CD4-positive, alpha-beta T cell (primary cell): ENCODE results near the gene WDR46. TPM values are rescaled to one million over a fixed set of nuclear protein-coding genes. Genes with fewer than 3 reads are reported as not detected.
A peak's percentile ranks its signal among the peaks of the same experiment; 100 is the strongest.

Source experiments
- ATAC-seq: fragments of 200-7000 bp; cut with Tn5 transposase; one replicate; pipeline ENCODE4 v1.10.0; 2022; ENCODE audit warnings: mild to moderate bottlenecking; ENCODE audit not compliant: poor library complexity
- CTCF ChIA-PET: fragments of 350-600 bp; sonication (Branson Sonifier 250); formaldehyde crosslinking; loops from one replicate; lab custom pipeline; 2021; ENCODE audit warnings: antibody characterized with exemption, inconsistent platforms; lab: Charles Lee
- POLR2A ChIA-PET: fragments of 350-600 bp; sonication (Branson Sonifier 250); formaldehyde crosslinking; loops from one replicate; lab custom pipeline; 2021; ENCODE audit warnings: antibody characterized with exemption, inconsistent platforms; lab: Charles Lee
- DNase-seq, 14 experiments: peaks; one replicate each; pipeline ENCODE4 v3.0.0-alpha.2; 2013 to 2020; ENCODE audit warnings: mixed read lengths in 2 of 14
- H3K27ac ChIP-seq, 2 donors: one replicate each; pipeline versions ENCODE4 v1.5.1 to v1.7.0; 2013; ENCODE audit warnings: low read length in 2 of 2, low read depth in 1 of 2, mild to moderate bottlenecking in 1 of 2
- H3K27me3 ChIP-seq, 2 experiments: 1 replicate in 1 of 2; 2 replicates in 1 of 2; pipeline versions ENCODE4 v1.6.1 to v1.7.0; 2013; ENCODE audit warnings: low read length in 2 of 2, control low read depth in 1 of 2, mild to moderate bottlenecking in 1 of 2, moderate library complexity in 1 of 2; ENCODE audit not compliant: insufficient read depth in 2 of 2, control insufficient read depth in 1 of 2
- H3K36me3 ChIP-seq: one replicate; pipeline ENCODE4 v1.6.1; 2013; ENCODE audit warnings: low read length, control low read depth; ENCODE audit not compliant: insufficient read depth
- H3K4me1 ChIP-seq: one replicate; pipeline ENCODE4 v1.6.1; 2013; ENCODE audit warnings: low read length, control low read depth; ENCODE audit not compliant: insufficient read depth
- H3K4me3 ChIP-seq: one replicate; pipeline ENCODE4 v1.5.1; 2013; ENCODE audit warnings: mild to moderate bottlenecking, low read length, moderate library complexity
- H3K9me3 ChIP-seq, 2 experiments: 1 replicate in 1 of 2; 2 replicates in 1 of 2; pipeline versions ENCODE4 v1.6.1 to v1.7.0; 2013; ENCODE audit warnings: low read length in 2 of 2, mild to moderate bottlenecking in 2 of 2, control low read depth in 1 of 2, moderate library complexity in 1 of 2; ENCODE audit not compliant: control insufficient read depth in 1 of 2, insufficient read depth in 1 of 2
- H3K27ac Mint-ChIP-seq: one replicate; pipeline ENCODE4 v1.8.0; 2020; ENCODE audit warnings: mixed read lengths
- H3K27me3 Mint-ChIP-seq: one replicate; pipeline ENCODE4 v1.8.0; 2021; ENCODE audit warnings: mixed read lengths
- H3K36me3 Mint-ChIP-seq: one replicate; pipeline ENCODE4 v1.8.0; 2021; ENCODE audit warnings: low read depth, mixed read lengths
- H3K4me1 Mint-ChIP-seq: one replicate; pipeline ENCODE4 v1.8.0; 2021; ENCODE audit warnings: low read depth, mixed read lengths
- H3K4me3 Mint-ChIP-seq: one replicate; pipeline ENCODE4 v1.8.0; 2020; ENCODE audit warnings: mild to moderate bottlenecking, mixed read lengths
- H3K9me3 Mint-ChIP-seq: one replicate; pipeline ENCODE4 v1.8.0; 2020; ENCODE audit warnings: mixed read lengths
- intact Hi-C, 2 experiments: fragments of 100-400 bp; cut with DNase I in 1 of 2; cut with micrococcal nuclease in 1 of 2; formaldehyde crosslinking; loops; one replicate each; pipeline versions ENCODE4 v1.15.1 to v1.9.0; 2023 to 2025; cut with DNase I, micrococcal nuclease
- total RNA-seq, 174 experiments: library from RNA in 2 of 174; stranded (reverse) in 2 of 174; gene quantifications; one replicate each; pipeline ENCODE4 v1.2.3 and lab custom pipeline; 2021 to 2026
- TF ChIP-seq, protein P1 (sequence below): fragments of 200-600 bp; IDR thresholded peaks from one replicate; pipeline ENCODE4 v1.8.0; 2022; ENCODE audit warnings: antibody characterized with exemption, mild to moderate bottlenecking

WDR46 gene
- total RNA-seq, 2 experiments from 2014 or later = 13.6 to 15.8 TPM

DNA sequence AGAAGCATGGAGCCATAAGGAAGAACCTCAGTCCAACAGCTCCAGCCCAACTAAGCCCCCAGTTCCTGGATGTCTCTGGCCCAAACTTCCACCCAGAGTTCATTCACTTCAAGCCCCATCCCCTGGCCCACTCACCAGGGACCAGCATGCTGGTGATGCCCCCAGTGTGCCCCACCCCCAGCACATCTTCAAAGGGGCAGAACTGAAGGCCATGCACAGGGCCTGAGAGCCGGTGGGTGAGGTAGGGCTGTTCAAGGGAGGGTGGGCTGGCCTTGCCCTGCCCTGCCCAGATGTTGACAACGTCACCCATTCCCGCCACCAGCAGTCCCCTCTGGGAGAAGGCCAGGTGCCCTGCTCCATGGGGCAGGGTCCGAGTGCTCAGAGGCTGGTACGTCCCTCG lies 8.5 kb downstream of the WDR46 start:
- peaks cover 72% of the 10 kb centered on the region for H3K36me3 ChIP-seq
- H3K4me1 Mint-ChIP-seq = peaks cover 33% of the 10 kb centered on the region
- DNase-seq = no peak
- TF ChIP-seq, protein P1, sequence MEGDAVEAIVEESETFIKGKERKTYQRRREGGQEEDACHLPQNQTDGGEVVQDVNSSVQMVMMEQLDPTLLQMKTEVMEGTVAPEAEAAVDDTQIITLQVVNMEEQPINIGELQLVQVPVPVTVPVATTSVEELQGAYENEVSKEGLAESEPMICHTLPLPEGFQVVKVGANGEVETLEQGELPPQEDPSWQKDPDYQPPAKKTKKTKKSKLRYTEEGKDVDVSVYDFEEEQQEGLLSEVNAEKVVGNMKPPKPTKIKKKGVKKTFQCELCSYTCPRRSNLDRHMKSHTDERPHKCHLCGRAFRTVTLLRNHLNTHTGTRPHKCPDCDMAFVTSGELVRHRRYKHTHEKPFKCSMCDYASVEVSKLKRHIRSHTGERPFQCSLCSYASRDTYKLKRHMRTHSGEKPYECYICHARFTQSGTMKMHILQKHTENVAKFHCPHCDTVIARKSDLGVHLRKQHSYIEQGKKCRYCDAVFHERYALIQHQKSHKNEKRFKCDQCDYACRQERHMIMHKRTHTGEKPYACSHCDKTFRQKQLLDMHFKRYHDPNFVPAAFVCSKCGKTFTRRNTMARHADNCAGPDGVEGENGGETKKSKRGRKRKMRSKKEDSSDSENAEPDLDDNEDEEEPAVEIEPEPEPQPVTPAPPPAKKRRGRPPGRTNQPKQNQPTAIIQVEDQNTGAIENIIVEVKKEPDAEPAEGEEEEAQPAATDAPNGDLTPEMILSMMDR = no peak
- H3K27ac Mint-ChIP-seq = peak overlapping the region; percentile 58
- no peak for ATAC-seq
- H3K4me3 ChIP-seq = no peak overlapping the region
- no peaks in the 10 kb centered on the region for H3K27me3 Mint-ChIP-seq
- ChIA-PET POLR2A (interaction anchor here (1.1 to 1.6 kb wide), 2 partner anchors 9 kb away, joined by 3 to 7 read pairs; partner anchors contain the start of genes PFDN6, RPS18, VPS52 and WDR46), CTCF (interaction anchor here (0.9 kb wide), 1 partner anchor 32 kb away, joined by 3 read pairs; no protein-coding TSS in a partner anchor)
- H3K36me3 Mint-ChIP-seq = peaks cover 72% of the 10 kb centered on the region
- H3K9me3 ChIP-seq = no peaks in the 10 kb centered on the region
- H3K9me3 Mint-ChIP-seq = no peaks in the 10 kb centered on the region
- peak overlapping the region; percentile 12 for H3K4me3 Mint-ChIP-seq
- no peak overlapping the region for H3K27ac ChIP-seq
- no peaks in the 10 kb centered on the region for H3K27me3 ChIP-seq
- H3K4me1 ChIP-seq = peaks cover 51% of the 10 kb centered on the region
- intact Hi-C loops = no loop called here

DNA sequence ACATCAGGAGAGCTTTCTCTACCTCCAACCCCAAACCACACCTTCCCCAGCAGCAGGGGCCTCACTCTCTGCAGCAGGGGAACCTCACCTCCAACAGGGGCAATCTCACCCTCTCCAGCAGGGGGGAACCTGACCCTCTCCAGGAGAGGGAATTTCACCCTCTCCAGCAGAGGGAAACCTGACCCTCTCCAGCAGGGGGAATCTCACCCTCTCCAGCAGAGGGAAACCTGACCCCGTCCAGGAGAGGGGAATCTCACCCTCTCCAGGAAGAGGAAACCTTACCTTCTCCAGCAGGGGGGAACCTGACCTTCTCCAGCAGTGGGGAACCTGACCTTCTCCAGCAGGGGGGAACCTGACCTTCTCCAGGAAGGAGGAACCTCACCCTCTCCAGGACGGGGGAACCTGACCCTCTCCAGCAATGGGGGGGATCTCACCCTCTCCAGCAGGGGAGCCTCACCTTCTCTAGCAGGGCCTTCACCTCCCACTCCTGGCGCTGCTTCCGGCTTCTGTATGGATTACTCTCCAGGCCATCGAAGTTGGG lies 9.0 kb downstream of the WDR46 start:
- Histone ChIP-seq H3K4me1 (peaks cover 56% of the 10 kb centered on the region), H3K9me3 (no peaks in the 10 kb centered on the region), H3K27ac (peak overlapping the region in 1 of 2 donors; percentile 9), H3K4me3 (no peak overlapping the region), H3K27me3 (no peaks in the 10 kb centered on the region), H3K36me3 (peaks cover 72% of the 10 kb centered on the region)
- Mint-ChIP-seq H3K9me3 (no peaks in the 10 kb centered on the region), H3K4me1 (peaks cover 38% of the 10 kb centered on the region), H3K4me3 (peak overlapping the region; percentile 25), H3K27me3 (no peaks in the 10 kb centered on the region), H3K27ac (peak overlapping the region; percentile 58), H3K36me3 (peaks cover 77% of the 10 kb centered on the region)
- intact Hi-C loops = loop anchor here in 1 of 2 experiments (5.0 to 10.0 kb wide), 4 partner anchors 32 to 505 kb away; partner anchors contain the start of genes LEMD2 and TAPBP
- TF ChIP-seq, protein P1 = no peak
- peak in 4 of 14 experiments; percentile 11 to 71 (median 37) for DNase-seq
- ChIA-PET POLR2A (interaction anchor here (0.6 to 1.6 kb wide), 3 partner anchors 8 to 64 kb away, joined by 3 to 7 read pairs (median 3); partner anchors contain the start of genes RPS18 and VPS52), CTCF (interaction anchor here (0.9 kb wide), 1 partner anchor 33 kb away, joined by 3 read pairs; no protein-coding TSS in a partner anchor)
- no peak for ATAC-seq

DNA sequence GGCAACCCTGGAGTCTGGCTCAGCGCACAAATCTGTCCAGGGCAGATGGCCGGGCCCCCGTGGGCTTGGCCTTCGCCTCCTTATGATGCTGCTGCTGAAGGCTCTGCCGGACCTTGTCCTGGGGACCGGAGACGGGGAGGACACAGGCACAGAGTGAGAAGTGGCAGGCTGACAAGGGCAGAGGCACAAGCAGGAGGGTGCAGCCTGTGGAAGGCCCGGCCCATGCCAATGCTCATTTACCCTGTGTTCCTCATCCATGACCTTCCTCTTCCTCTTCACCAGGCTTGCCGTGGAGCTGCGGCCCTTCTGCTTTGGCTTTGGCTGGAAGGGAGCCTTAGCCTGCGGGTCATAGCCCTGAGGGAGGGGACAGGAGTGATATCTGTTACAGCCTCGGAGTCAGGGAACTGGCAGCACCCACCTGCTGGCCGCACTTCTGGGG lies 9.8 kb downstream of the WDR46 start:
- intact Hi-C loops = loop anchor here in 1 of 2 experiments (5.0 to 10.0 kb wide), 4 partner anchors 33 to 506 kb away; partner anchors contain the start of genes LEMD2 and TAPBP
- peaks cover 64% of the 10 kb centered on the region for H3K4me1 ChIP-seq
- Mint-ChIP-seq H3K27me3 (no peaks in the 10 kb centered on the region), H3K27ac (no peak overlapping the region), H3K36me3 (peaks cover 79% of the 10 kb centered on the region), H3K4me3 (peak overlapping the region; percentile 93), H3K4me1 (peaks cover 46% of the 10 kb centered on the region), H3K9me3 (no peaks in the 10 kb centered on the region)
- peak overlapping the region in 1 of 2 donors; percentile 29 for H3K27ac ChIP-seq
- ATAC-seq (no peak), DNase-seq (peak in 1 of 14 experiments; percentile 27)
- no peaks in the 10 kb centered on the region for H3K27me3 ChIP-seq
- peaks cover 72% of the 10 kb centered on the region for H3K36me3 ChIP-seq
- no peak overlapping the region for H3K4me3 ChIP-seq
- ChIA-PET POLR2A (interaction anchor here (0.9 to 4.4 kb wide), 4 partner anchors 9 to 65 kb away, joined by 3 to 76 read pairs (median 57); partner anchors contain the start of genes PFDN6, RGL2 and WDR46), CTCF (no interaction called here)
- no peaks in the 10 kb centered on the region for H3K9me3 ChIP-seq
- TF ChIP-seq, protein P1 = no peak
